ENCODE data around the gene NHLH2. TPM values are rescaled to one million over a fixed set of nuclear protein-coding genes. Genes with fewer than 3 reads are reported as not detected.

The NHLH2 gene
- total and polyA plus RNA-seq, 8 donors, result not detected

DNA sequence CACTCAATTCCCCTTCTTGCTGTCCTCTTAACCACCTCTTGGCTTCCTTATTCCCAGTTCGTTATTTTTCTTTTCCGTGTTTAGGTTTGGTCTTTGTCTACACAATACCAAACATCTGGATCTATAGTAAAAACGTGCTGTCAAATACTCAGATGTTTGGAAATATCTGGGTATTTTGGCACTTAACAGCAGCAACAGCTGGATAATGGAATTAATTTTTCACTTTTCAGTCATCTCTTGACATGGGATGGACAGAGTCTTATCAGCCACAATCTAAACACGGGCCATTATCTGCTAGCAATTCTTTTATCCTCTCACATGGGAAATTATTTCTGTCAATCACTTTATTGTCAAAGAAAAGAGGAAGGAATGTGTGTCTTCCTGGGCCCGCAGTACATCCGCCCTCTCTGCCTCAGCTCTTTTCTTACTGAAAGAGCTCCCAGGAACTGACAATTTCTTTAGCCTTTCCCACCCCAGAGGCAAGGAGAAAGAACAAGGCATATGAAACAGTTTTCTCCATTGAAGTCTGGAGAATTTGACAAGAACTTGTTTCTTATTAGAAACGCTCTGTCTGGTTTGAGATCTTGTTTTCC lies 13.4 kb downstream of the NHLH2 start:
- no peaks in the 10 kb centered on the region for H3K9me3 ChIP-seq
- H3K27me3 ChIP-seq, result peaks cover 0 to 47% of the 10 kb centered on the region in 2 donors
- H3K27ac ChIP-seq, result no peak overlapping the region
- ATAC-seq, result no peak
- H3K4me3 ChIP-seq, result peak overlapping the region in 1 of 2 donors; percentile 42
- DNase-seq, result no peak
- TF ChIP-seq, protein P1, sequence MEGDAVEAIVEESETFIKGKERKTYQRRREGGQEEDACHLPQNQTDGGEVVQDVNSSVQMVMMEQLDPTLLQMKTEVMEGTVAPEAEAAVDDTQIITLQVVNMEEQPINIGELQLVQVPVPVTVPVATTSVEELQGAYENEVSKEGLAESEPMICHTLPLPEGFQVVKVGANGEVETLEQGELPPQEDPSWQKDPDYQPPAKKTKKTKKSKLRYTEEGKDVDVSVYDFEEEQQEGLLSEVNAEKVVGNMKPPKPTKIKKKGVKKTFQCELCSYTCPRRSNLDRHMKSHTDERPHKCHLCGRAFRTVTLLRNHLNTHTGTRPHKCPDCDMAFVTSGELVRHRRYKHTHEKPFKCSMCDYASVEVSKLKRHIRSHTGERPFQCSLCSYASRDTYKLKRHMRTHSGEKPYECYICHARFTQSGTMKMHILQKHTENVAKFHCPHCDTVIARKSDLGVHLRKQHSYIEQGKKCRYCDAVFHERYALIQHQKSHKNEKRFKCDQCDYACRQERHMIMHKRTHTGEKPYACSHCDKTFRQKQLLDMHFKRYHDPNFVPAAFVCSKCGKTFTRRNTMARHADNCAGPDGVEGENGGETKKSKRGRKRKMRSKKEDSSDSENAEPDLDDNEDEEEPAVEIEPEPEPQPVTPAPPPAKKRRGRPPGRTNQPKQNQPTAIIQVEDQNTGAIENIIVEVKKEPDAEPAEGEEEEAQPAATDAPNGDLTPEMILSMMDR (IDR thresholded peaks at IDR 0.05), result no peak
- H3K36me3 ChIP-seq, result no peaks in the 10 kb centered on the region
- peaks cover 0 to 30% of the 10 kb centered on the region in 2 donors for H3K4me1 ChIP-seq
- intact Hi-C loops (cut with DNase I), result no loop called here

DNA sequence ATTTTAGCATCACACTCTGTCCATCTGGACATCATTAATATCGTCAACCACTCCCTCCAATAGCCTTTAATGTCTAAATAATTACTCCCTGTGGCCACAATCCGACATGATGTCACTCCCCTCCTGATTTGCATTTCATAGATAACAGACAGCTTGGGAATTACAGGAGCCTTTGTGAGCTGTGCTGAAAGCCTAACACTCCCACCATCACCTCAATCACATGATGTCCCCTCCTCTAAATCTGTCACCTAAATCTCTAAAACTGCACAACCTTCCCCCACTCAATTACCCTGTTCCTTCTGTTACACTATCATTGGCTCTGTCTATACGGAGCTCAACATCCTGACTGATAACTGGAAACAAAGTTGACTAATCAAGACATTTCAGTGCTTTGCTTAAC lies 14.3 kb downstream of the NHLH2 start:
- intact Hi-C loops (cut with DNase I), result no loop called here
- H3K4me3 ChIP-seq, result no peak overlapping the region

DNA sequence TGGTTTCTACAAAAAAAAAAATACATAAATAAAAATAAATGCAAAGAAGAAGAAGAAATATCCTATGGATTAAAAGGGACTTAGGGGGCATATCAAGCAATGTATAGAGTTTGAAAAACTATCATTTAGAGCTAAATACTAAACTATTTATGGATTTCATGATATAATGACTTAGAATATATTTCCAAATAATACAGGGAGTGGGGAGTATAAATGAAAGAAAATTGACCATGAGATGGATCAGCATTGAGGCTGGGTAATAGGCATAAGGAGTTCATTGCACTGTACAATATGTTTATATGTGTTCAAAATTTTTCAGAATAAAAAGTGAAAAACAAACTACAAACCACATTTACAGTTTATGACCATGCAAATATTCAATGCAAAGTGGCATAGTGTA lies 18.8 kb downstream of the NHLH2 start:
- TF ChIP-seq, protein P1 (IDR thresholded peaks at IDR 0.05), result no peak
- ATAC-seq, result no peak
- no peaks in the 10 kb centered on the region for H3K9me3 ChIP-seq

More for the DNA sequence above, 14.3 kb downstream of the NHLH2 start:
- peaks cover 0 to 30% of the 10 kb centered on the region in 2 donors for H3K4me1 ChIP-seq
- DNase-seq (no peak), ATAC-seq (no peak)
- H3K27me3 ChIP-seq, result peaks cover 0 to 47% of the 10 kb centered on the region in 2 donors
- no peaks in the 10 kb centered on the region for H3K9me3 ChIP-seq
- H3K36me3 ChIP-seq, result no peaks in the 10 kb centered on the region
- TF ChIP-seq, protein P1 (IDR thresholded peaks at IDR 0.05), result no peak
- H3K27ac ChIP-seq, result no peak overlapping the region

DNA sequence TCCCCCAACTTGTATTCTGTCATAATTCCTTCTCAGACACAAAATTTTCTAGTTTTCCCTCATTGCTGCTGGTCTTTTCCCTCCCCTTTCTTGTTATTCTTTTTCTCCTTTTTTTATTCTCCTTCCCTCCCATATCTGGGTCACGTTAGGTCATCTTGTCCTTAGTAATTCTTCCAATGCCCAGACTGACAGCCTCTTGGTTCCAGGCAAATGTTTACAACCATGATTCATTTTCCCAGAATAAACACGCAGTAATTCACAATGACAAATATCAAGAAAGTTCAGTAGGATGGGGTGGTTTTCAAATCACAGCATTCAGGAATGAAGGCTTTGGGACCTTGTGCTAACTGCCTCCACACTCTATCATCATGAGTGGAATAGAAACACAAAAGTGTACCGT lies 25.2 kb downstream of the NHLH2 start:
- TF ChIP-seq, protein P1 (IDR thresholded peaks at IDR 0.05), result no peak
- no peak for ATAC-seq
- H3K27ac ChIP-seq, result no peak overlapping the region
- intact Hi-C loops (cut with DNase I), result no loop called here
- no peak for DNase-seq
- peaks cover 0 to 2% of the 10 kb centered on the region in 2 donors for H3K4me1 ChIP-seq
- H3K9me3 ChIP-seq, result no peaks in the 10 kb centered on the region
- no peak overlapping the region for H3K4me3 ChIP-seq
- H3K36me3 ChIP-seq, result no peaks in the 10 kb centered on the region
- no peaks in the 10 kb centered on the region for H3K27me3 ChIP-seq

More for the DNA sequence above, 18.8 kb downstream of the NHLH2 start:
- Histone ChIP-seq H3K4me3 (no peak overlapping the region), H3K27ac (no peak overlapping the region), H3K27me3 (peaks cover 0 to 24% of the 10 kb centered on the region in 2 donors), H3K4me1 (peaks cover 0 to 6% of the 10 kb centered on the region in 2 donors), H3K36me3 (no peaks in the 10 kb centered on the region)
- intact Hi-C loops (cut with DNase I), result no loop called here
- no peak for DNase-seq

DNA sequence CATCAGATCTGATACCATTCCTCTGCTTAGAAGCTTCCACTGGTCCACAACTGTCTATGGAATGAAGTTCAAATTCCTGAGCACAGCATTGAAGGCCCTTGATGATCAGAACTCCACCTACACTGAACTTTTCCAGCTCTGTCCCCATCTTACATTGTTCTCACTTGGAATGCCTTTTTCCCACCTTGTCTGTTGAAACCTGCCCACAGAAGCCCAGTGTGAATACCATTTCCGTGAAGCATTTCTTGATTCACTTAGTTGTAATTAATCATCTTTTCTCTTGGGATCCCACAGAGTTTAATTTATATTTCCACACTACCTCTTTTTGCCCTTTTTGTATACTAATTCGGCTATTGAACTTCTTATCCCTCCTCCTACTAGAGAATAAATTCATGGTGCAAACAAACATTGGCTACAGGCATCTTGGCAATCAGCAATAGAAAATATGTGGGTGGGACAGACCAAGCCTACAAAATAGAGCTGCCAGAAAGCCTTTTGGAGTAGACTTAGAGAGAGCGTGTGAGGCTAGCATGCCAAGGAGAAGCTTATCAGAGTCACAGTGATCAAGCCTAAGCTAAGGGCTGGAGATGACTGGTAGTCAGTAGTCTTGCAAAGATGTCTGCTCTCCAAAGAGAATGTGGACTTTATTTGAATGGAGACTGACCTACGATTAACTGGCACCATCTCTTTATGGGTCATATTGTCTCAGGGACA lies 26.1 kb downstream of the NHLH2 start:
- Histone ChIP-seq H3K9me3 (no peaks in the 10 kb centered on the region), H3K4me3 (no peak overlapping the region), H3K36me3 (no peaks in the 10 kb centered on the region), H3K27ac (no peak overlapping the region), H3K27me3 (no peaks in the 10 kb centered on the region), H3K4me1 (peaks cover 3 to 6% of the 10 kb centered on the region in 2 donors)
- TF ChIP-seq, protein P1 (IDR thresholded peaks at IDR 0.05), result no peak
- ATAC-seq, result no peak
- intact Hi-C loops (cut with DNase I), result no loop called here
- DNase-seq, result no peak

All from left lung (tissue), 10 donors.